A673 (cell line): ENCODE results near the gene TP53.

ENCODE experiments used
- EZH2 ChIP-seq: fragments of 200-600 bp; sonication (generic); IDR thresholded peaks from 2 replicates; pipeline ENCODE4 v1.6.1; 2017; ENCODE audit warnings: borderline replicate concordance, low read depth, mild to moderate bottlenecking, mixed read lengths, antibody characterized with exemption, low read length; ENCODE audit not compliant: poor library complexity, severe bottlenecking
- TF ChIP-seq, protein P1 (sequence below): fragments of 300-800, 200-600 bp; sonication (generic); conservative IDR thresholded peaks from 2 replicates; pipeline ENCODE4 v1.5.1; 2017; ENCODE audit warnings: low read depth, mild to moderate bottlenecking, antibody characterized with exemption, low read length, moderate library complexity, mixed read lengths

GRCh38 chr17:7713782-7714181 lies 26.5 kb upstream of the TP53 start:
- TF ChIP-seq, protein P1, sequence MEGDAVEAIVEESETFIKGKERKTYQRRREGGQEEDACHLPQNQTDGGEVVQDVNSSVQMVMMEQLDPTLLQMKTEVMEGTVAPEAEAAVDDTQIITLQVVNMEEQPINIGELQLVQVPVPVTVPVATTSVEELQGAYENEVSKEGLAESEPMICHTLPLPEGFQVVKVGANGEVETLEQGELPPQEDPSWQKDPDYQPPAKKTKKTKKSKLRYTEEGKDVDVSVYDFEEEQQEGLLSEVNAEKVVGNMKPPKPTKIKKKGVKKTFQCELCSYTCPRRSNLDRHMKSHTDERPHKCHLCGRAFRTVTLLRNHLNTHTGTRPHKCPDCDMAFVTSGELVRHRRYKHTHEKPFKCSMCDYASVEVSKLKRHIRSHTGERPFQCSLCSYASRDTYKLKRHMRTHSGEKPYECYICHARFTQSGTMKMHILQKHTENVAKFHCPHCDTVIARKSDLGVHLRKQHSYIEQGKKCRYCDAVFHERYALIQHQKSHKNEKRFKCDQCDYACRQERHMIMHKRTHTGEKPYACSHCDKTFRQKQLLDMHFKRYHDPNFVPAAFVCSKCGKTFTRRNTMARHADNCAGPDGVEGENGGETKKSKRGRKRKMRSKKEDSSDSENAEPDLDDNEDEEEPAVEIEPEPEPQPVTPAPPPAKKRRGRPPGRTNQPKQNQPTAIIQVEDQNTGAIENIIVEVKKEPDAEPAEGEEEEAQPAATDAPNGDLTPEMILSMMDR, result no peak
- TF ChIP-seq EZH2, result no peak
